GM19043 (cell line): ENCODE measurements around the gene GAS2L3.

ENCODE experiments used
- ATAC-seq: cut with Tn5 transposase; IDR thresholded peaks from one replicate; pipeline ENCODE4 v1.9.1; 2021; ENCODE audit warnings: low read depth; ENCODE audit not compliant: unreplicated experiment

Gene GAS2L3

DNA sequence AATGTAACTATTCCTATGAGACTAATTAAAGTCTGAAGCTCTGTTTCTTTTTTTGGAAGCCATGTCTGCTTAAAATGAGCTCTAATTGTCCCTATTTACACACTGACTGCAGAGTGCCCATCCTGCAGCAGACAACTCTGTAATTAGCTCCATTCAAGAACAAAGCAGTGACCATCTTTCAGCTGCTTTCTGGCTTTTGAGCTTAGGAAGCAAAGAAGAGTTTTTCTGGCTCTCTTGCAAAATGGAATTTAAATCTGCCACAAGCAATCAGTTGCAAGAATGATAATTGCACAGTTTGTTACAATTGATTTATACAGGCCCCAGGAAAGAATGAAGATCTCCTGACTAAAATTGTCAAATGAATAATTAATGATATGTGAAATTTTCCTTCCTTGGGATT is 83.4 kb downstream of the GAS2L3 start:
- no peak for ATAC-seq

DNA sequence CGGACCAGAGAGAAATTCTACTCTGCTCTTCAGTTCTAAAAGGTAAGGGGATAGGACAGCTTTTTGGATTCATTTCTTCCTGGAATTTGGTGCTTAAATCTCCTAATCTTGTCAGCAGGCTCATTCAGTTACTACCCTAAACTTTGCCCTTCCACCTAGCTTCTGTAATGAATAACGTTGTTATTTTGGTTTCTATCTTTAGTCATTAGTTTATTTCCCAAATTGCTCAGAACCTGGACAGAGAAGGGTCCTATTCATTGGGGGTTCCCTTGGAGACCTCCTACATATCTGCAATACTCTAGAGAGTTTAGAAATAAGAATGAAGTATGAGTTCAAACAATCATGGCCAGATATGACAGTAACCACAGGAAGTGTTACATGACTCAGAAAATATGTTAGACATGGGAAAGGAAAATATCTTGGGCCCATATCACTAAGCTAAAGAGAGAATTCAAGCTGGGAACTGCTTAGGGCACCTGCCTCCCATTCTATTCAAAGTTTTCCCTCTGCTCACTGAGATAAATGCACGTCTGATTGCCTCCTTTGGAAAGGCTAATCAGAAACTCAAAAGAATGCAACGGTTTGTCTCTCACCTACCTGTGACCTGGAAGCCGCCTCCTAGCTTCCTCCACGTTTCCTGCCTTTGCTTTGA is 87.9 kb downstream of the GAS2L3 start:
- peak; percentile 55 for ATAC-seq

DNA sequence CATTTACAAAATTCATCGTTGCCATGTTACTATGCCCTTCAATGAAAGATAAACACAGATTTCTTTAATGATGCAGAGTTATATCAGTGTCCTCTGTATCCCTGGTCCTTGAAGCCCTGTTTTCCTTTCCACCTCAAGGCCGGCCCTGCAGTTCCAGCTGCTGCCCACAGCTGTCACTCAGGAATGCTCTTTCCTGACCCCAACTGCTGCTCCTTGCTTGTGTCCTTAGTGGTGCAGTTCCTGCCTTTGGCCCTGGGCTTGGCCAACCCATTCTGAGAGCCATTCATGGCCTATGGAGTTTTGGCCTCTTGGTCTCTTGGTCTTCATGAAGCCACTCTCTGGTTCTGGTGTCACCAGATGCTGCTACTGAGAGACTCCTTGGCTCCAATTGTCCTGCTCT is 93.1 kb downstream of the GAS2L3 start:
- ATAC-seq, result no peak

DNA sequence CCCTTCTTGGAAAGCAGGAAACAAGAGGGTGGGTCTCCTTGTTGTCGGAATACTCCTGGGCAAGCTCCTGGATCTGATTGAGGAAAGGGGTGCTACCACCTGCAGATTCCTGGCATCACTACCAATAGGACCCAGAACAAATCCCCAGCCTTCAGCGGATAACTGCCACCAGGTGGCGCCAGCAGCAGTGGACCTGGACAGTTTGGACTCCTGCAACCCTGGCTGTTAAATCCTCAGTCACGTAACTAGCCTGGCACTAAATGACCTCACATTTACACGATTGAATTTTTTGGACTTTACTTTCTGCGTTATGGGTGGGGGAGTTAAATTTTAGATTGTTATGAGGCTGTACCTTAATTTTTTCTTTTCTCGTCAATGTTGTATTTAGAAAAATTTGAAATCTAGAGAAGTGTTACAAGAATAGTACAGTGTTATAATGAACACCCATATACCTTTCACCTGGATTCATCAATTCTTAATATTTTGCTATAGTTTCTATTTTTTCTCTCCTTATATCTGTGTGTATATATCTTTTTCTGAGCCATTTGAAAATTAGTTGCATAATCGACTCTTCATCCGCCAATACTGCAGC is 95.6 kb downstream of the GAS2L3 start:
- ATAC-seq, result no peak

DNA sequence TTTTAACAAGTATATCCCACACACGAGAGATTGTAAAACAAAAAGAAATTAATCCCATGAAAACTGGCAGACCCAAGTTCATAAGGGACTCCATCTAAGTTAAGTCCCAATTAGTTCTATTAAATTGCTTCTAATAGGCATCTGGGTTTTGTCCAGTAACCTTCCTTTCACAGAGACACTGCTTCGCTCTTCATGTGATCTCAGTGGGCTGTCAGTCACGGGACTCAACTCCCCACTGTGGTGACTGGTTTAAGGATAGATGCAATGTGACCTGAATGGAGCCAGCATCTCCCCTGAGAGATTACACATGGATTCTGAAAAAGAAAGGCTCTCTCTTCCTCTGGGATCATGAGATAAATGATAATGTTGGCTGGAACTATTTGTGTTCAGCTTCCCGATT is 96.4 kb downstream of the GAS2L3 start:
- ATAC-seq, result no peak

DNA sequence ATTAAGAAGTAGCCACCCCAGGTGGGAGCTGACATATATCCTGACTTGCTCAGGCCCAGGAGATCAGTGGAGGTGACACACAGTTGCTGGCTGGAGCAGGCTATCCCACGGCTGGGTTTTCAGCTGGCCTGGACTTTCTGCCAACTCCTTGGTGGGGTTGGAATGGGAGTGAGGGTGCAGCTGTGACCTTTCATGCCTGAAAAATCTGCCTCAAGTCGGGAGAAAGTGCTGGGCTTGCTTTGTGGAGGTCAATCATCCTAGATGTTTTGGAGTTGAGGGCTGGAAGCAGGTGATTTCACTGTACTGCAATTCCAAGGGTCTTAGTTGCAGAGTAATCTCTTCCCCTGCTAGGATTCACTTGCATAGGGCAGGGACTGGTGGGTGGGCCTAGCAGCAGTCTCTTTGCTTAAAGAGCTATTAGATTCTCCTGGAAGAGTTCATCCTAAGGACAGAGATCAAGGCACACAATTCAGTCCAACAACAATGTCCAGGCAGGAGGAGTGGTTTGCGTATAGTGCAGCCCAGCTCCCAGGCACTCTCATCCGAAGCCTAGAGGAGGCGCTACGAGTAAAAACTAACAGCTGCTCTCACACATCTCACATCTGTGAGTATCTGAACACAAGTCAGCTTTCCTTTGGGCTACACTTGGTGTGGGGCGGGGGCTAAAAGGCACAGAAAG is 98.1 kb downstream of the GAS2L3 start:
- ATAC-seq, result peak; percentile 12

DNA sequence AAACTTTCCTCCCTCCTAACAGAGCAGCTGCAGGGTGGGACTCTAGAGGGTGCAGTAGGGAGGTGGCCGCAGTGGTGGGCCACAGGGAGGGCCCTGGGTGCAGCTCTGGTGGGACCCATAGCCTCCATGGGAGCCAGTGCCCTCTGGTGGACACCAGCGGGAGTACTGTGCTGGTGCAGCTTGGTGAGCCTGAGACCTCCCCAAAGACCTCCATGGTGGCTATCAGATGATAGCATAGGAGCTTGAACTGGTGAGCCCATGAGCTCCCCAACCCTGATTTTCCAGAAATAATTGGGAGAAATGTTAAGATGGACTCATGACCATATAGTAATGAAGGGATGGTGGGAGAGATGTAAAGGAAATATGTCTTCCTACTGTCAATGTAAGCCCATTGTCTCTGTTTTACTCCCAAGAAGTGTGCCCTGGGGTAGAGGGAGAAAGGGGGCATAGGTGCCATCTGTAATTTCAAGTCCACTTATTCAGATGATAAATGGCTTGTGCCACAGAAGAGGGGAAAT is 98.7 kb downstream of the GAS2L3 start:
- ATAC-seq, result peak; percentile 78

DNA sequence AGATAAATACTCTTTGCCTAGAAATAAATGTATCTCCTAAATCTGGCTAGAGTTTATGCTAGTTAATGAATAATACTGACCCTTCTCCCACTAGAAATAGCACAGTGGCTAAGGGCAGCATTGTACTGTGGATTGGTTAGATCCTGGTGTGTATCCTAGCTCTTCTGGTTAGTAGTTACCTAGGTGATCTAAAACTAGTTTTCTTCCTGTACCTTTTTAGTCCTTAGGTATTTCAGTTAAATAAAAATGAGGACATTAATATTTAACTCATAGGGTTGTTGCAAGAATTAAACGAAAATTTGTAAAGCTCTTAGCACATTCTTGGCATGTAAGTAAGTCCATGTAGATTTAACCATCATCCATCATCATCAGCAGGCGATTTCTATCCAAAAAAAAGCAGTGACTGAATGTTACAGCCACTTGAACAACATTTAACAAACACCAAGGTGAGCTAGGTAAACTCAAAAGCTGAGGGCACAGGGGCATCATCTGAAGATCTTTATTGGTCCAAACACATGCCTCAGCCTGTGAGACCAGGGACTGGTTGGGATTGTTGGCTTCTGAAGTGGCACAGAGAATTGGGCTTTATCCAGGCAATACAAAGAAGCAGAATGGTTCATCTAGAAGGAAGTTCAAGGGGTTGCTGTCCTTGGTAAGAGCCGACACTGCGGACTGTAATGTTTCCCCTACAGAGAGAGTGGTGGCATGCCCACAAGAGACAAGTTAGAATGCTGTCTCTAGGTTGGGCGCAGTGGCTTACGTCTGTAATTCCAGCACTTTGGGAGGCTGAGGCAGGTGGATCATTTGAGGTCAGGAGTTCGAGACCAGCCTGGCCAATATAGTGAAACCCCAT is 100.8 kb downstream of the GAS2L3 start:
- ATAC-seq, result no peak
